Measurements from ENCODE around the gene NOC4L.
A peak's percentile ranks its signal among the peaks of the same experiment; 100 is the strongest.

NOC4L gene

DNA sequence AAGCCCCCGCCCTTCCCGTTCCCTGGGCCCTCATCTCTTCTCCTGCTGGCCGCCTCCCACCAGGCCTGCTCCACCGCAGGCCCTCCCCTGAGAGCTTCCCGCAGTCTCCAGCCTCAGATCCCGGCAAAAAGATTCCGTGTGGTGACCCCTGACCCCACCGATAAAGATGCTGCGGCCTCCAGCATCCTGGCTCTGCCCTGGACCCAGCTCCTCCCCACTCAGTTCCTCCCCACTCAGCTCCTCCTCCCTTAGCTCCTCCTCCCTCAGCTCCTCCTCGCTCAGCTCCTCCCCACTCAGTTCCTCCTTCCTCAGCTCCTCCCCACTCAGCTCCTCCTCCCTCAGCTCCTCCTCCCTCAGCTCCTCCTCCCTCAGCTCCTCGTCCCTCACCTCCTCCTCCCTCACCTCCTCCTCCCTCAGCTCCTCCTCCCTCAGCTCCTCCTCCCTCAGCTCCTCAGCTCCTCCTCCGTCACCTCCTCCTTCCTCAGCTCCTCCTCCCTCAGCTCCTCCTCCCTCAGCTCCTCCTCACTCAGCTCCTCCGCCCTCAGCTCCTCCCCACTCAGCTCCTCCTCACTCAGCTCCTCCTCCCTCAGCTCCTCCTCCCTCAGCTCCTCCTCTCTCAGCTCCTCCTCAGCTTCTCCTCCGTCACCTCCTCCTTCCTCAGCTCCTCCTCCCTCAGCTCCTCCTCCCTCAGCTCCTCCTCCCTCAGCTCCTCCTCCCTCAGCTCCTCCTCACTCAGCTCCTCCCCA, 17.0 kb downstream of the NOC4L start:
- Histone ChIP-seq H2BK120ac (ENCODE audit: low read depth, low read length) (no peak overlapping the region), H3K4me1 (ENCODE audit: control insufficient read depth, low read depth, low read length) (no peaks in the 10 kb centered on the region), H3K27me3 (ENCODE audit: insufficient read depth, low read length, poor library complexity) (no peaks in the 10 kb centered on the region), H3K4ac (ENCODE audit: low read depth, low read length) (no peak overlapping the region), H3K79me2 (ENCODE audit: control insufficient read depth, insufficient read depth, low read length) (no peaks in the 10 kb centered on the region), H3K4me2 (ENCODE audit: low read length) (no peak overlapping the region), H3K36me3 (ENCODE audit: control insufficient read depth, insufficient read depth, low read length) (peaks cover 12% of the 10 kb centered on the region), H3K79me1 (ENCODE audit: low read length) (no peaks in the 10 kb centered on the region), H4K5ac (ENCODE audit: low read length) (no peak overlapping the region), H3K9ac (ENCODE audit: low read length) (no peak overlapping the region), H3K27ac (ENCODE audit: low read depth, low read length) (no peak overlapping the region), H3K18ac (ENCODE audit: low read length) (no peak overlapping the region), H2BK5ac (ENCODE audit: low read length) (no peak overlapping the region), H2AK5ac (ENCODE audit: low read length) (no peak overlapping the region), H2BK15ac (replicated peaks; ENCODE audit: low read depth) (no peak overlapping the region), H4K8ac (ENCODE audit: low read depth, low read length) (no peak overlapping the region), H3K56ac (ENCODE audit: low read length) (no peak overlapping the region), H3K4me3 (ENCODE audit: low read length) (no peak overlapping the region), H3K23ac (ENCODE audit: low read length) (no peak overlapping the region)
- peak; percentile 27 for DNase-seq
- WGBS (ENCODE audit: extremely low coverage, insufficient coverage, low lambda C conversion rate), result no CpG with 5 or more reads among the region's 14 CpGs

- Histone ChIP-seq H3K23ac (ENCODE audit: low read length) (no peak overlapping the region), H3K27me3 (ENCODE audit: insufficient read depth, low read length, poor library complexity) (no peaks in the 10 kb centered on the region), H3K27ac (ENCODE audit: low read depth, low read length) (no peak overlapping the region), H4K8ac (ENCODE audit: low read depth, low read length) (no peak overlapping the region), H3K79me2 (ENCODE audit: control insufficient read depth, insufficient read depth, low read length) (no peaks in the 10 kb centered on the region), H3K36me3 (ENCODE audit: control insufficient read depth, insufficient read depth, low read length) (peaks cover 5% of the 10 kb centered on the region), H4K5ac (ENCODE audit: low read length) (no peak overlapping the region), H3K4me3 (ENCODE audit: low read length) (no peak overlapping the region), H3K79me1 (ENCODE audit: low read length) (no peaks in the 10 kb centered on the region), H3K4ac (ENCODE audit: low read depth, low read length) (no peak overlapping the region), H2AK5ac (ENCODE audit: low read length) (no peak overlapping the region), H3K56ac (ENCODE audit: low read length) (no peak overlapping the region), H3K4me1 (ENCODE audit: control insufficient read depth, low read depth, low read length) (no peaks in the 10 kb centered on the region), H3K9ac (ENCODE audit: low read length) (no peak overlapping the region), H3K18ac (ENCODE audit: low read length) (no peak overlapping the region), H2BK5ac (ENCODE audit: low read length) (no peak overlapping the region), H2BK15ac (replicated peaks; ENCODE audit: low read depth) (no peak overlapping the region), H2BK120ac (ENCODE audit: low read depth, low read length) (no peak overlapping the region), H3K4me2 (ENCODE audit: low read length) (no peak overlapping the region)
- no CpG with 5 or more reads among the region's 17 CpGs for WGBS (ENCODE audit: extremely low coverage, insufficient coverage, low lambda C conversion rate)
- DNase-seq, result no peak
Measured at GRCh38 chr12:132161796-132162507, 17.7 kb downstream of the NOC4L start.

- H3K4me2 ChIP-seq (ENCODE audit: low read length), result no peak overlapping the region
- H3K4ac ChIP-seq (ENCODE audit: low read depth, low read length), result no peak overlapping the region
- no peak overlapping the region for H2BK15ac ChIP-seq (replicated peaks; ENCODE audit: low read depth)
- H2BK5ac ChIP-seq (ENCODE audit: low read length), result no peak overlapping the region
- no peak overlapping the region for H2BK120ac ChIP-seq (ENCODE audit: low read depth, low read length)
- no peak overlapping the region for H3K9ac ChIP-seq (ENCODE audit: low read length)
- no peaks in the 10 kb centered on the region for H3K27me3 ChIP-seq (ENCODE audit: insufficient read depth, low read length, poor library complexity)
- H3K79me2 ChIP-seq (ENCODE audit: control insufficient read depth, insufficient read depth, low read length), result no peaks in the 10 kb centered on the region
- H3K36me3 ChIP-seq (ENCODE audit: control insufficient read depth, insufficient read depth, low read length), result peaks cover 2% of the 10 kb centered on the region
- no peak overlapping the region for H3K56ac ChIP-seq (ENCODE audit: low read length)
- no peak for DNase-seq
- no peak overlapping the region for H3K18ac ChIP-seq (ENCODE audit: low read length)
- WGBS (ENCODE audit: extremely low coverage, insufficient coverage, low lambda C conversion rate), result no CpG with 5 or more reads among the region's 17 CpGs
- H3K4me1 ChIP-seq (ENCODE audit: control insufficient read depth, low read depth, low read length), result no peaks in the 10 kb centered on the region
- H2AK5ac ChIP-seq (ENCODE audit: low read length), result no peak overlapping the region
- no peak overlapping the region for H3K27ac ChIP-seq (ENCODE audit: low read depth, low read length)
- no peak overlapping the region for H3K23ac ChIP-seq (ENCODE audit: low read length)
- no peak overlapping the region for H3K4me3 ChIP-seq (ENCODE audit: low read length)
- H3K79me1 ChIP-seq (ENCODE audit: low read length), result no peaks in the 10 kb centered on the region
- no peak overlapping the region for H4K5ac ChIP-seq (ENCODE audit: low read length)
- H4K8ac ChIP-seq (ENCODE audit: low read depth, low read length), result no peak overlapping the region
Measured at GRCh38 chr12:132162508-132163031, 18.3 kb downstream of the NOC4L start.

DNA sequence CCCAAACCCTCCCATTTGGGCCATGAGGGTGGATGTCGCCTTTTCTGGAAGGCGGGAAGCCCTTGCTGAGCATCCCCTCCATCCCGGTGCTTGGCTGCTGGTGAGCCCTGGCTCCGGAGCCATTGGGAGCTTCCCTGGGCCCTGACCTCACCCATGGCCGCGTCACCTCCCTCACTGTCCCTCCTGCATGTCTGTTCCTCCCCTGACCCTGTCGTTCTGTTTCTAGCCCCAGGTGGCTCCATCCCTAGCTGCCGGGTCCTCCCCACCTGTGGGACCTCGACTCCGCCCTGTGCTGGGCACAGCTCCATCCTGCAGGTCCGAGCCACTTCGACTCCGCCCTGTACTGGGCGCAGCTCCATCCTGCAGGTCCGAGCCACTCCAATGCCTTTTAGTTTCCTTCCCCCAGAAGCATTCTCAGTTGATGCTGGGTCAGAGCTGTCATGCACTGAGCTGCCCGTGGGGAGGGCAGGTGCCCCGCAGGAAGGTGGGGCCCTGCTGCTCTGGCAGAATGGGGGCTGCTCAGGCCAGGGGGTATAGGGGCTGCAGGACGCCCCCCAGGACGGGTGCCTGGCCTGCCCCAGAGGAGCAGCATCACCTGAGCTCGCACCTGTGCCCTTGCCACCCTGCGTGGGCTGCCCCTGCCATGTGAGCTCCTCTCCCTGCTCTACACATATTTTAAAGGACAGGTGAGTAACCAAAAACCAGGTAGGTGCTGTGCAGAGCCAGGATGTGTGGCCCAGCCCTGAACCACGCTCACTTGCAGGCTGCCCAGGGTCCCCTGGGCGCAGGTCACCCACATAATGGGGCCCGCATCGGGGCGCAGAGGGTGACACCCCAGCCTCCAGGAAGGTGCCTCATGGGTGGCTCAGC, 19.0 kb downstream of the NOC4L start:
- Histone ChIP-seq H3K18ac (ENCODE audit: low read length) (no peak overlapping the region), H2BK5ac (ENCODE audit: low read length) (no peak overlapping the region), H3K4me2 (ENCODE audit: low read length) (no peak overlapping the region), H2AK5ac (ENCODE audit: low read length) (no peak overlapping the region), H3K79me2 (ENCODE audit: control insufficient read depth, insufficient read depth, low read length) (no peaks in the 10 kb centered on the region), H3K9ac (ENCODE audit: low read length) (no peak overlapping the region), H3K27ac (ENCODE audit: low read depth, low read length) (no peak overlapping the region), H3K56ac (ENCODE audit: low read length) (no peak overlapping the region), H4K5ac (ENCODE audit: low read length) (no peak overlapping the region), H3K27me3 (ENCODE audit: insufficient read depth, low read length, poor library complexity) (no peaks in the 10 kb centered on the region), H3K4me3 (ENCODE audit: low read length) (no peak overlapping the region), H3K36me3 (ENCODE audit: control insufficient read depth, insufficient read depth, low read length) (no peaks in the 10 kb centered on the region), H3K4me1 (ENCODE audit: control insufficient read depth, low read depth, low read length) (no peaks in the 10 kb centered on the region), H3K23ac (ENCODE audit: low read length) (no peak overlapping the region), H2BK15ac (replicated peaks; ENCODE audit: low read depth) (no peak overlapping the region), H3K4ac (ENCODE audit: low read depth, low read length) (no peak overlapping the region), H3K79me1 (ENCODE audit: low read length) (no peaks in the 10 kb centered on the region), H4K8ac (ENCODE audit: low read depth, low read length) (no peak overlapping the region), H2BK120ac (ENCODE audit: low read depth, low read length) (no peak overlapping the region)
- no peak for DNase-seq
- no CpG with 5 or more reads among the region's 26 CpGs for WGBS (ENCODE audit: extremely low coverage, insufficient coverage, low lambda C conversion rate)

DNA sequence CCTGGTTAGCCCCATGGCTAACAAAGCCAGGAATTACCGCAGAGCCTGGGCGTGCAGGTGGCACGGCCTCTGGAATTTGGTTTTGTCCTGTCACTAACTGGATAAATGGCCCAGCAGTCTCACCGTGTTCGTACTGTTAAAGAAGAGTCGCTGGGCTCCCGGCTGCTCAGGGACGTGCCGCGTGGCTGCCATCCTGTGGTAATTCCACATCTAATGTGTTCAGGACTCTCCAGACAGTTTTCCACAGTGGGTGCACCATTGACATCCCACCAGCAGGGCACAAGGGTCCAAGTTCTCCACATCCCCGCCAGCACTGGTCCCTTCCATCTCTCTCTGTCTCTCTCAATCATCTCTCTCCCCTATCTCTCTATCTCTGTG, 19.6 kb downstream of the NOC4L start:
- no peak overlapping the region for H4K5ac ChIP-seq (ENCODE audit: low read length)
- no peak overlapping the region for H4K8ac ChIP-seq (ENCODE audit: low read depth, low read length)
- H3K79me1 ChIP-seq (ENCODE audit: low read length), result no peaks in the 10 kb centered on the region
- H2BK15ac ChIP-seq (replicated peaks; ENCODE audit: low read depth), result no peak overlapping the region
- H3K36me3 ChIP-seq (ENCODE audit: control insufficient read depth, insufficient read depth, low read length), result no peaks in the 10 kb centered on the region
- H3K27ac ChIP-seq (ENCODE audit: low read depth, low read length), result no peak overlapping the region
- no peak overlapping the region for H3K56ac ChIP-seq (ENCODE audit: low read length)
- H3K27me3 ChIP-seq (ENCODE audit: insufficient read depth, low read length, poor library complexity), result no peaks in the 10 kb centered on the region
- no peaks in the 10 kb centered on the region for H3K79me2 ChIP-seq (ENCODE audit: control insufficient read depth, insufficient read depth, low read length)
- no peak overlapping the region for H3K4me2 ChIP-seq (ENCODE audit: low read length)
- H3K4me1 ChIP-seq (ENCODE audit: control insufficient read depth, low read depth, low read length), result no peaks in the 10 kb centered on the region
- no peak overlapping the region for H2AK5ac ChIP-seq (ENCODE audit: low read length)
- no peak overlapping the region for H3K4ac ChIP-seq (ENCODE audit: low read depth, low read length)
- no peak for DNase-seq
- no peak overlapping the region for H3K23ac ChIP-seq (ENCODE audit: low read length)
- no peak overlapping the region for H3K9ac ChIP-seq (ENCODE audit: low read length)
- H3K4me3 ChIP-seq (ENCODE audit: low read length), result no peak overlapping the region
- H3K18ac ChIP-seq (ENCODE audit: low read length), result no peak overlapping the region
- WGBS (ENCODE audit: extremely low coverage, insufficient coverage, low lambda C conversion rate), result no CpG with 5 or more reads among the region's 11 CpGs
- no peak overlapping the region for H2BK5ac ChIP-seq (ENCODE audit: low read length)
- no peak overlapping the region for H2BK120ac ChIP-seq (ENCODE audit: low read depth, low read length)
